IPS-18c (cell line): ENCODE measurements around the gene SLC17A3.

Source experiments
- H3K4me3 ChIP-seq: 2 replicates; pipeline ENCODE4 v1.7.0; 2013; ENCODE audit warnings: low read depth, mild to moderate bottlenecking, low read length, moderate library complexity; ENCODE audit not compliant: insufficient read depth
- H3K9me3 ChIP-seq: one replicate; pipeline ENCODE4 v1.6.1; 2013; ENCODE audit warnings: mild to moderate bottlenecking, low read length, moderate library complexity; ENCODE audit not compliant: control insufficient read depth, insufficient read depth

Gene SLC17A3

DNA sequence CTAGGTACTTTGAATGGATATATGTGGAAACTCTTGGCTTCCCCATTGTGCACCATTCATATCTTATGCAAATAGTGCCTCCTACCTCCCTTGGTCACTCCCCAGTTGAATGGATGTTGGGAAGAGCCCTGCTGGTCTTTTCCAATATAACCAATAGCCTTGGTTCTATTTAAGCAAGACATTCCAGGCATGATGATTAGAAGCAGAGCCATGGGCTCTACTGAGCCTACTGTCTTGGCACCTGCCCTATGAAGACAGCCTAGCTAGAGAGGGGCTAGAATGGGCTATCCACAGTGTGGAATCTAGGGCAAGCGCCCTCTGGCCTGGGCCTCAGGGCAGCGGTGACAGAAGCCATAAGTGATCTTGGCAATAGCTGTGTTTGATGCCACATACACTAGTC, 57.8 kb downstream of the SLC17A3 start:
- no peaks in the 10 kb centered on the region for H3K9me3 ChIP-seq
- no peak overlapping the region for H3K4me3 ChIP-seq

DNA sequence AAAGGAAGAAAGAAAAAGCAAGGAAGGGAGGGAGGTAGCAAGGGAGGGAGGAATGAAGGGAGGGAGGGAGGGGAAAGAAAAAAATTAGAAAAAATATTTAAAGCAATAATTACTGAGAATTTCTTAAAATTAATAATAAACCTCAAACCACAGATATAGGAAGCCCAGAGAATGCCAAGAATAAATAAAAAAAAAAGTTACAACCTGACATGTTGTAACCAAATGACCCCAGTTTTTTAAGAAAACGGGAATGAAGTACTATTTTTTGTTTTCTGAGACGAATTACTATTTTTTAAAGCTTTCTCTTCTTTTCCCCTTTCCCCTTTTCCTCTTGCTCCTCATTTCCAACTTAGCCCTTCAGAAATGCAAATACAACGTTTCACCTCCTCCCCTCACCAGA, 58.8 kb downstream of the SLC17A3 start:
- Histone ChIP-seq H3K4me3 (no peak overlapping the region), H3K9me3 (no peaks in the 10 kb centered on the region)

DNA sequence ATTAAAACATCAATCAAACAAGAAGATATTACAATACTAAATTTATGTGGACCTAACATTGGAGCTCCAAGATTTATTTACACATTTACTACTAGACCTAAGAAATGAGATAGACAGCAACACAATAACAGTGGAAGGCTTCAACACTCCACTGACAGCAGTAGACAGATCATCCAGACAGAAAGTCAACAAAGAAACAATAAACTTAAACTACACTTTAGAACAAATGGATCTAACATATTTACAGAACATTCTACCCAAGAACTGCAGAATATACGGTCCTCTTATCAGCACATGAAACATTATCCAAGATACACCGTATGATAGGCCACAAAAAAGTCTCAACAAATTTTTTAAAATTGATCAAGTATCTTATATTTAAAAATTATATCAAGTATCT, 69.2 kb downstream of the SLC17A3 start:
- Histone ChIP-seq H3K4me3 (no peak overlapping the region), H3K9me3 (no peaks in the 10 kb centered on the region)

DNA sequence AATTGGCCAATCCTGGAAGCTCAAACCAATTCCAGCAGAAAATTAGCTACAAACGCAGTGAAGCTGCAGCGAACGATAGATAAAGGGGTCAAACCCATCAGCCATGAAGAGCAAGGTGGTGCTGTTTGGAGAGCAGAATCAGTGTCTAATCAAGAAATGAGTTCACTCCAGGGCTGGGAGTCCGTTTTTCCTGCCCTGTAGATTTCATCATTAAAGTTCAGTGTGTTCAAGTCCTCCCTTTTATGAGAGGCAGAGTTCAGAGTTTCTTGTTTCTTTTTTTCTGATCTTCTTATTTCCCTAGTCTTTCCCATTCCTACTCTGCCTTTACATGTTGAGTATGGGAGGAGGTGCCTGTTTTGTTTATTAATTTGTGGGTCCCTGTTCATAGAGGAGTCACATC, 72.6 kb downstream of the SLC17A3 start:
- H3K4me3 ChIP-seq, result no peak overlapping the region
- H3K9me3 ChIP-seq, result no peaks in the 10 kb centered on the region
